ENCODE data around the gene RAB23. TPM values are rescaled to one million over a fixed set of nuclear protein-coding genes. Genes with fewer than 3 reads are reported as not detected.

RAB23 gene
- total and polyA plus RNA-seq, 2 of the 8 experiments (the other 6 are each of a cell fraction or from before 2014, with no cell fraction given): 6.5 to 17.2 TPM

DNA sequence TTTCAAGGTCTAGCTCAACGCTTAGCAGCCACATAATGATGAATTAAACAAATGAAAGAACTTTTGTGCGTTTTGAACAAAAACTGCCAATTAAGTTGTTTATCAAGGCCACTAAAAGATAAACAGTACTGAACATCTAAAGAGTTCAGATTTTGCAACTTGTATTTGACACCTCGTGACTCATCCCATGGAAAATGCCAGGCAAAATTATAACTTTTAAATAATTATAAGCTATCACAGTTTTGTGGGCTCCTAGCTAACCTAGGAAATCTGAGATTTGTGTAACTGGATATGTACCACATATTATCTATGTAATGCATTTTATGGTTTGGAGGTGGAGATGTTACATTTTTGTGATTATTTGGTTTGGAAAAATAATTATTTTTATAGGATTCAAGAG, 59.6 kb downstream of the RAB23 start:
- Histone ChIP-seq H3K23me2 (ENCODE audit: low read depth, low read length) (no peaks in the 10 kb centered on the region), H3K9ac (replicated peaks in 1 of 4; ENCODE audit: extremely low read depth in 1 of 4, low read depth in 3 of 4, low read length in 3 of 4) (no peak overlapping the region), H3K14ac (ENCODE audit: insufficient read length) (no peak overlapping the region), H3K4me2 (ENCODE audit: insufficient read depth in 1 of 2, low read depth in 2 of 2, low read length in 2 of 2) (no peak overlapping the region), H3K27me3 (replicated peaks in 1 of 4; ENCODE audit: control insufficient read depth in 3 of 4, extremely low read depth in 1 of 4, insufficient read depth in 3 of 4, low read length in 3 of 4) (no peaks in the 10 kb centered on the region), H3K9me3 (ENCODE audit: insufficient read depth in 2 of 2, low read depth in 1 of 2, low read length in 1 of 2) (no peaks in the 10 kb centered on the region; a peak in 1 of 4 replicates), H4K91ac (replicated peaks; ENCODE audit: insufficient read length, low read length) (no peak overlapping the region), H3K36me3 (ENCODE audit: control insufficient read depth in 2 of 4, insufficient read depth in 4 of 4, low read length in 3 of 4) (peaks cover 0 to 14% (median 5%) of the 10 kb centered on the region in 4 experiments; a peak in 2 of 8 replicates), H2BK15ac (ENCODE audit: low read length) (no peak overlapping the region), H2AK5ac (ENCODE audit: low read depth, low read length) (no peak overlapping the region), H3K56ac (replicated peaks; ENCODE audit: insufficient read length, low read depth, low read length) (no peak overlapping the region), H3K4me3 (ENCODE audit: extremely low read depth in 1 of 4, insufficient read depth in 2 of 4, low read depth in 3 of 4, low read length in 4 of 4) (no peak overlapping the region), H3K4me1 (replicated peaks in 1 of 4; ENCODE audit: control insufficient read depth in 3 of 4, insufficient read depth in 4 of 4, low read length in 3 of 4) (no peaks in the 10 kb centered on the region), H3K79me1 (ENCODE audit: low read depth, low read length) (no peaks in the 10 kb centered on the region), H3K27ac (ENCODE audit: low read depth, low read length) (no peak overlapping the region), H3K4ac (replicated peaks; ENCODE audit: insufficient read length, low read depth, low read length) (no peak overlapping the region), H3K79me2 (ENCODE audit: control insufficient read depth in 1 of 2, insufficient read depth in 2 of 2, low read length in 2 of 2) (no peaks in the 10 kb centered on the region), H3K23ac (ENCODE audit: insufficient read length) (no peak overlapping the region), H4K20me1 (replicated peaks in 1 of 2; ENCODE audit: control insufficient read depth in 1 of 2, insufficient read depth in 2 of 2, low read length in 2 of 2) (no peaks in the 10 kb centered on the region), H2BK20ac (ENCODE audit: low read length) (no peak overlapping the region), H2AFZ (ENCODE audit: low read length) (no peak overlapping the region), H2BK5ac (ENCODE audit: low read depth, low read length) (no peak overlapping the region), H4K5ac (ENCODE audit: insufficient read length, low read depth, low read length) (no peak overlapping the region), H2BK120ac (replicated peaks; ENCODE audit: low read depth, low read length) (no peak overlapping the region), H3K18ac (ENCODE audit: extremely low read depth, low read length) (no peak overlapping the region), H2BK12ac (ENCODE audit: low read depth, low read length) (no peak overlapping the region), H4K8ac (ENCODE audit: extremely low read depth, insufficient read depth, low read length) (no peak overlapping the region)
- 82% methylated on average over 3 of the region's 3 CpGs; no CpG with 5 or more reads in 1 of the 2 experiments for WGBS, 2 experiments (ENCODE audit: extremely low coverage in 1 of 2, insufficient coverage in 1 of 2, insufficient read length in 1 of 2, insufficient replicate concordance in 2 of 2, low coverage in 1 of 2, low lambda C conversion rate in 2 of 2, missing lambda C conversion rate in 1 of 2)
- DNase-seq (ENCODE audit: low read depth in 1 of 2, low spot score in 2 of 2) (no peak), FAIRE-seq (no peak)
- POLR2A ChIA-PET (ENCODE audit: partially characterized antibody): no interaction called here
- TF ChIP-seq NANOG (IDR thresholded peaks at IDR 0.05; ENCODE audit: insufficient read depth, low read depth, low read length, poor library complexity, severe bottlenecking) (no peak), ZNF274 (IDR thresholded peaks at IDR 0.05; ENCODE audit: borderline replicate concordance, extremely low read depth, low read length) (no peak)
- TF ChIP-seq, protein P1, sequence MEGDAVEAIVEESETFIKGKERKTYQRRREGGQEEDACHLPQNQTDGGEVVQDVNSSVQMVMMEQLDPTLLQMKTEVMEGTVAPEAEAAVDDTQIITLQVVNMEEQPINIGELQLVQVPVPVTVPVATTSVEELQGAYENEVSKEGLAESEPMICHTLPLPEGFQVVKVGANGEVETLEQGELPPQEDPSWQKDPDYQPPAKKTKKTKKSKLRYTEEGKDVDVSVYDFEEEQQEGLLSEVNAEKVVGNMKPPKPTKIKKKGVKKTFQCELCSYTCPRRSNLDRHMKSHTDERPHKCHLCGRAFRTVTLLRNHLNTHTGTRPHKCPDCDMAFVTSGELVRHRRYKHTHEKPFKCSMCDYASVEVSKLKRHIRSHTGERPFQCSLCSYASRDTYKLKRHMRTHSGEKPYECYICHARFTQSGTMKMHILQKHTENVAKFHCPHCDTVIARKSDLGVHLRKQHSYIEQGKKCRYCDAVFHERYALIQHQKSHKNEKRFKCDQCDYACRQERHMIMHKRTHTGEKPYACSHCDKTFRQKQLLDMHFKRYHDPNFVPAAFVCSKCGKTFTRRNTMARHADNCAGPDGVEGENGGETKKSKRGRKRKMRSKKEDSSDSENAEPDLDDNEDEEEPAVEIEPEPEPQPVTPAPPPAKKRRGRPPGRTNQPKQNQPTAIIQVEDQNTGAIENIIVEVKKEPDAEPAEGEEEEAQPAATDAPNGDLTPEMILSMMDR (IDR thresholded peaks at IDR 0.05; ENCODE audit: control extremely low read depth in 1 of 3, insufficient read depth in 1 of 3, low read depth in 1 of 3, low read length in 3 of 3): no peak
- CTCF ChIA-PET (ENCODE audit: partially characterized antibody): interaction anchor here (1.0 to 1.2 kb wide), 2 partner anchors 9 to 10 kb away, joined by 4 to 5 read pairs; no protein-coding TSS in a partner anchor
